Hematopoietic multipotent progenitor cell treated with erythropoietin and hydrocortisone succinate and interleukin-3 and kit ligand, for 4 days (in vitro differentiated cells): ENCODE data around the gene CXorf49.
"Not testable (repeated sequence)": the region's sequence is repeated elsewhere in the genome, so short reads cannot be mapped to it uniquely, and the experiment has no call there.

Source experiments
- DNase-seq: peaks from one replicate; pipeline ENCODE4 v3.0.0-alpha.2; 2015

Gene CXorf49

GRCh38 chrX:71718185-71718584, at the start of gene CXorf49:
CXorf49 (minus strand) TSS chrX:71718285; CDS start chrX:71718151, 134 bp downstream.
- DNase-seq, result not testable (repeated sequence)

- DNase-seq, result not testable (repeated sequence)
Measured at GRCh38 chrX:71767134-71767533, 49.0 kb upstream of the CXorf49 start.

- DNase-seq, result not testable (repeated sequence)
Measured at GRCh38 chrX:71765613-71766012, 47.5 kb upstream of the CXorf49 start.

GRCh38 chrX:71764832-71765231, 46.7 kb upstream of the CXorf49 start:
- not testable (repeated sequence) for DNase-seq

- not testable (repeated sequence) for DNase-seq
Measured at GRCh38 chrX:71763049-71763448, 45.0 kb upstream of the CXorf49 start, which contains the start of gene CXorf49B. CXorf49B (plus strand) TSS chrX:71763349; CDS start chrX:71763424, 75 bp downstream.

GRCh38 chrX:71760688-71761281, 42.7 kb upstream of the CXorf49 start:
- DNase-seq, result not testable (repeated sequence)

- DNase-seq, result not testable (repeated sequence)
Measured at GRCh38 chrX:71720289-71720886, 2.3 kb upstream of the CXorf49 start.

GRCh38 chrX:71719195-71719594, 1.1 kb upstream of the CXorf49 start:
- not testable (repeated sequence) for DNase-seq

- not testable (repeated sequence) for DNase-seq
Measured at GRCh38 chrX:71716323-71716722, 1.8 kb downstream of the CXorf49 start.

- not testable (repeated sequence) for DNase-seq
Measured at GRCh38 chrX:71715551-71715950, 2.5 kb downstream of the CXorf49 start.

GRCh38 chrX:71714064-71714463, 4.0 kb downstream of the CXorf49 start:
- DNase-seq, result not testable (repeated sequence)

- DNase-seq, result not testable (repeated sequence)
Measured at GRCh38 chrX:71702853-71703252, 15.2 kb downstream of the CXorf49 start.

- not testable (repeated sequence) for DNase-seq
Measured at GRCh38 chrX:71699023-71699344, 19.1 kb downstream of the CXorf49 start.

GRCh38 chrX:71698299-71699022, 19.6 kb downstream of the CXorf49 start:
- not testable (repeated sequence) for DNase-seq

GRCh38 chrX:71697466-71698298, 20.4 kb downstream of the CXorf49 start:
- DNase-seq, result not testable (repeated sequence)

- not testable (repeated sequence) for DNase-seq
Measured at GRCh38 chrX:71696641-71697465, 21.2 kb downstream of the CXorf49 start.

GRCh38 chrX:71679575-71680207, 38.4 kb downstream of the CXorf49 start:
- no peak for DNase-seq

- not testable (repeated sequence) for DNase-seq
Measured at GRCh38 chrX:71677195-71677594, 40.9 kb downstream of the CXorf49 start.

GRCh38 chrX:71676068-71676795, 41.9 kb downstream of the CXorf49 start:
- DNase-seq, result not testable (repeated sequence)

GRCh38 chrX:71675636-71676035, 42.4 kb downstream of the CXorf49 start:
- DNase-seq, result not testable (repeated sequence)

GRCh38 chrX:71671938-71672337, 46.1 kb downstream of the CXorf49 start:
- DNase-seq, result no peak
